HG03066 (cell line): ENCODE measurements around the gene CIC.

Source experiments
- ATAC-seq: cut with Tn5 transposase; IDR thresholded peaks from one replicate; pipeline ENCODE4 v1.9.1; 2021; ENCODE audit warnings: low read depth; ENCODE audit not compliant: unreplicated experiment

CIC gene

GRCh38 chr19:42286349-42287016 lies 17.4 kb downstream of the CIC start:
- ATAC-seq: no peak

GRCh38 chr19:42287017-42287826 lies 18.2 kb downstream of the CIC start:
- ATAC-seq: no peak

GRCh38 chr19:42287827-42288107 lies 18.7 kb downstream of the CIC start:
- ATAC-seq: no peak

DNA sequence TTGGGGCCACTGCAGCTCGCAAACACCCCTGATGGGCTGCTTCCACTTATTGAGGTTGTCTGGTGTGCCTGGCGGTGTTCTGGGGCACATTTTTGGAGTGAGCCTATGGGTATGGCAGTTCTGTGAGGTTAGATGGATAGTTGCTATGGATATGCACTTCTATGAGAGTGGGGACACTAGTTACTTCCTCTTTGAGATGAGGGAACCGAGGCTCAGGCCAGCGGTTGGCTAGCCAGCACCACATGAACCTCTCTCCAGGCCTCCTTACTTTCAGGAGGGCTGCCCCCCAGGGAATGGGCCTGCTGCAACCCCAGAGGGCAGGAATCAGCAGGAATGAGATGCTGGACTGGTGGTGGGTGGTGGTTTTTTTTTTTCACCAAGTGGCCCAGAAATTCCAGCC lies 19.3 kb downstream of the CIC start:
- no peak for ATAC-seq

- no peak for ATAC-seq
These were observed 20.0 kb downstream of the CIC start for GRCh38 chr19:42288881-42289555.

- ATAC-seq: no peak
These were observed 20.5 kb downstream of the CIC start for GRCh38 chr19:42289556-42290041.

- no peak for ATAC-seq
These were observed 21.1 kb downstream of the CIC start for GRCh38 chr19:42290136-42290522.

DNA sequence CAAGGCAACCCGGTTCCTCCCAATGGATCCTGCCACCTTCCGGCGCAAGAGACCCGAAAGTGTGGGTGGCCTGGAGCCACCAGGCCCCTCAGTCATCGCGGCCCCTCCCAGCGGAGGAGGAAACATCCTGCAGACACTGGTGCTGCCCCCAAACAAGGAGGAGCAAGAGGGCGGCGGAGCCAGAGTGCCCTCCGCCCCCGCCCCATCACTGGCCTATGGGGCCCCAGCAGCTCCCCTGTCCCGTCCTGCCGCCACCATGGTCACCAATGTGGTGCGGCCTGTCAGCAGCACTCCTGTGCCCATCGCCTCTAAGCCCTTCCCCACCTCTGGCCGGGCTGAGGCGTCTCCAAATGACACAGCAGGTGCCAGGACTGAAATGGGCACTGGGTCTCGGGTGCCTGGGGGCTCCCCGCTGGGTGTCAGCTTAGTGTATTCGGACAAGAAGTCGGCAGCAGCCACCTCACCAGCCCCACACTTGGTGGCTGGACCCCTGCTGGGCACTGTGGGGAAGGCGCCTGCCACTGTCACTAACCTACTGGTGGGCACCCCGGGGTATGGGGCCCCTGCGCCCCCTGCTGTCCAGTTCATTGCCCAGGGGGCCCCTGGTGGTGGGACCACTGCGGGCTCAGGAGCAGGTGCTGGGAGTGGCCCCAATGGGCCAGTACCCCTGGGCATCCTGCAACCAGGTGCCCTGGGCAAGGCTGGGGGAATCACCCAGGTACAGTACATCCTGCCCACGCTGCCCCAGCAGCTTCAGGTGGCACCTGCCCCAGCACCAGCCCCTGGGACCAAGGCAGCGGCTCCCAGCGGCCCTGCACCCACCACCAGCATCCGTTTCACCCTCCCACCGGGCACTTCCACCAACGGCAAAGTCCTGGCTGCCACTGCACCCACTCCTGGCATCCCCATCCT lies 21.7 kb downstream of the CIC start:
- no peak for ATAC-seq

GRCh38 chr19:42291435-42291810 lies 22.4 kb downstream of the CIC start:
- no peak for ATAC-seq

DNA sequence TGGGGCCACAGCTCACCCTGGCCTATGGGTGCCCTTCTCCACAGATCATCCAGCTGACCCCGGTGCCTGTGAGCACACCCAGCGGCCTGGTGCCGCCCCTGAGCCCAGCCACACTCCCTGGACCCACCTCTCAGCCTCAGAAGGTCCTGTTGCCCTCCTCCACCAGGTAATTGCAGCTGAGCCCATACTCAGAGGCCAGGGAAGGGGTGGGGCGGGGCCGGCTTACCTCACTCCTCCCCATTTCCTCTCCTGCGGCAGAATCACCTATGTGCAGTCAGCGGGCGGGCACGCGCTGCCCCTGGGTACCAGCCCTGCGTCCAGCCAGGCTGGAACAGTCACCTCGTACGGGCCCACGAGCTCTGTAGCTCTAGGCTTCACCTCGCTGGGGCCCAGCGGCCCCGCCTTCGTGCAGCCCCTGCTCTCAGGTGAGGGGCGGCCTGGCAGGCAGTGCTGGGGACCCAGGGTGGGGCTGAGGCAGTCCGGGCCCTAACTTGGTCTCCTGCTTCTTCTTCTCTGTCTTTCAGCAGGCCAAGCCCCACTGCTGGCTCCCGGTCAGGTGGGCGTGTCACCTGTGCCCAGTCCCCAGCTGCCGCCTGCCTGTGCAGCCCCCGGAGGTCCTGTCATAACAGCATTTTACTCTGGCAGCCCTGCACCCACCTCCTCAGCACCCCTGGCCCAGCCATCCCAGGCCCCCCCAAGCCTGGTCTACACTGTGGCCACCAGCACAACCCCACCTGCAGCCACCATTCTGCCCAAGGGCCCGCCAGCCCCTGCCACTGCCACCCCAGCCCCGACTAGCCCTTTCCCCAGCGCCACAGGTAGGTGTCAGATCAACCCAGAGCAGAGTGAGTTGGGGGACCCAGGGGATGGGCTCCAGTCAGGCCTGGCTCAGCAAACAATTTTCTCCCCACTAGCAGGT lies 23.2 kb downstream of the CIC start:
- ATAC-seq: no peak

- no peak for ATAC-seq
These were observed 23.9 kb downstream of the CIC start for GRCh38 chr19:42292963-42293362.

GRCh38 chr19:42293540-42293939 lies 24.5 kb downstream of the CIC start:
- ATAC-seq: no peak

GRCh38 chr19:42293948-42294347 lies 24.9 kb downstream of the CIC start:
- ATAC-seq: no peak

DNA sequence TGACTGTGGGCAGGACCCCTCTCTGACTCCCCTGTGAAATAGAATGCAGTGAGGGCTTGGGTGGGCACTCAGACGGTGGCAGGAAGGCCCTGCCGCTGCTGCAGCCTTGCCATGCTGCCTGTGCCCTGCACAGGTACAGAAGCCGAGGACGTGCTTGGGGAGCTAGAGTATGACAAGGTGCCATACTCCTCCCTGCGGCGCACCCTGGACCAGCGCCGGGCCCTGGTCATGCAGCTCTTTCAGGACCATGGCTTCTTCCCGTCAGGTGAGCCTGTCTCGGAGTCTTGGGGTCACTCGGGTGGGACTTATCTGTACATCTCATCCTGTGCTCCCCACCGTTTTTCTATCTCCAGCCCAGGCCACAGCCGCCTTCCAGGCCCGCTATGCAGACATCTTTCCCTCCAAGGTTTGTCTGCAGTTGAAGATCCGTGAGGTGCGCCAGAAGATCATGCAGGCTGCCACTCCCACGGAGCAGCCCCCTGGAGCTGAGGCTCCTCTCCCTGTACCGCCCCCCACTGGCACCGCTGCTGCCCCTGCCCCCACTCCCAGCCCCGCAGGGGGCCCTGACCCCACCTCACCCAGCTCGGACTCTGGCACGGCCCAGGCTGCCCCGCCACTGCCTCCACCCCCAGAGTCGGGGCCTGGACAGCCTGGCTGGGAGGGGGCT lies 25.6 kb downstream of the CIC start:
- no peak for ATAC-seq

DNA sequence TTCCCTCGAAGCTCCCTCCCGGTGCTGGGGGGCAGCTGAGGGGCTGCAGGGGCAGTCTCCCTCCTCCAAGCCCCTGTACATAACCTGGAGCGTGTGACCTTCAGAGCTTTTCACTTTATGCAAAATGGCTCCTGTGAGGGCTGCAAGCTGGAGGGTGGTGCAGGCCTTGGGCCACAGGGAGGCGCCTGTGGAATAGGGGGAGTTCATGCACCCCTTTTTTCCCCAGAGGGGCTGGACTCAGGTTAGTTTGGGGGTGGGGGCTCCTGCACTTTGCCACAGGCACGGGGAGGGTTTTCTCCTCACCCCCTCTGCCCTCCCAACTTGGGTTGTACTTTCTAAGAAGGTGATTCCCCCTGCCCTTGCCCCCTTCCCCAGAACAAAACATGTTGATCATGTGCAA lies 26.3 kb downstream of the CIC start:
- no peak for ATAC-seq

- no peak for ATAC-seq
These were observed 26.9 kb downstream of the CIC start for GRCh38 chr19:42295831-42296525.

DNA sequence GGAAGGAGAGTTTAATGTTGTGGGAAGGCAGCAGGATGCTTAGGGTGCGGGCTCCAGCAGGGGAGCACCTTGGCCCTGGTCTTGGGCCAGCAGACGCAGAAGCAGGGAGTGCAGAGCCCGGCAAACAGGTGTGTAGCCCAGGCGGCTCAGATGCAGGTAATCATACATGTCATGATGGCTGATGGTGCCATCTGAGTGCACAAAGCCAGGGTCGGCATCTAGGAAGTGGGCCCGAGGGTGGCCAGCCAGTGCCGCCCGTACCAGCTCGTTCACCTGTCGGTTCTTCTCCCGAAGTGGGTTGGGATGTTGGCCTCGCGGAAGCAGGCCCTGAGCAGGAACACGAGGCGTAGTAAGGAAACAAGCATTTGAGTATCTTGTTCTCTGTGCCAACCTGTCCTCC lies 28.0 kb downstream of the CIC start:
- no peak for ATAC-seq

DNA sequence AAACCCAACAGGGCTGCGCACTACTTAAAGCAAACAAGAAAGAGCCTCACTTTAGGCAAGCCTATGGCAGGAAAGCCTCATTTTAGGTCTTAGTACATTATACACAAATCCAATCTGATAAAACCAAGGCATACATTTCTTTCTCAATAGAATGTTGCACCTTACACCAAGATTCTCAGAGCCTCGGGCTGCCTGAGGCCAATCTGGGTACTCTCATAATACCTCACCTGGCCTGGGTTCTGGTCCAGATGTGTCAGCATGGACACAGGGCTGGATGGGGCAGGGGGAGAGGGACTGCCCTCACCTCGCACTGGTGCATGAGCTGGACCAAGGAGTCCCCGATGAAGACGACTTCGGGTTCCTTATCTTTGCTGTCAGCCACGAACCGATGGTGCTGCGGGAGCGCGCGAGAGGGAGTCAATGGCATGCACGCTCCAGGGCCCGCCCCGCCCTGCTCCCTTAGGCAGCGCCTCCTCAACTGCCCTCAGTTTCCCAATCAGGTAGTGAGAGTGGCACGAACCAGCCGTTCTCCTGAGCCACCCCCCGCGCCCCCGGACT lies 32.7 kb downstream of the CIC start, which contains the start of gene PRR19:
PRR19 (plus strand) TSS at position 487 of the 558 bp plus-strand sequence. CDS start 7,453 bp downstream, outside the sequence.
- no peak for ATAC-seq
